Neural cell (in vitro differentiated cells): ENCODE results near the gene RPSA. TPM values are rescaled to one million over a fixed set of nuclear protein-coding genes. Genes with fewer than 3 reads are reported as not detected.

Experiments used
- H2AFZ ChIP-seq: fragments of 200-600, 300-800 bp; sonication (generic), shearing (Covaris generic); 2 replicates; pipeline ENCODE4 v1.6.0; 2014; ENCODE audit warnings: low read depth, mild to moderate bottlenecking, antibody characterized with exemption, low read length, moderate library complexity
- H3F3A ChIP-seq: fragments of 200-600 bp; shearing (Covaris generic); 2 replicates; pipeline ENCODE4 v1.6.1; 2016; ENCODE audit warnings: mild to moderate bottlenecking, moderate library complexity, mixed read lengths, antibody characterized with exemption, low read length; ENCODE audit not compliant: insufficient read depth, poor library complexity, severe bottlenecking
- H3K27ac ChIP-seq: fragments of 200-600, 300-800 bp; sonication (generic), shearing (Covaris generic); 2 replicates; pipeline ENCODE4 v1.5.1; 2014; ENCODE audit warnings: mild to moderate bottlenecking, low read length, moderate library complexity
- H3K27me3 ChIP-seq: fragments of 300-800, 200-600 bp; sonication (generic), shearing (Covaris generic); 2 replicates; pipeline ENCODE4 v1.6.0; 2014; ENCODE audit warnings: mild to moderate bottlenecking, low read depth, low read length, moderate library complexity; ENCODE audit not compliant: insufficient read depth
- H3K36me3 ChIP-seq: fragments of 300-800, 200-600 bp; sonication (generic), shearing (Covaris generic); 2 replicates; pipeline ENCODE4 v1.5.1; 2014; ENCODE audit warnings: mild to moderate bottlenecking, antibody characterized with exemption, low read length, moderate library complexity; ENCODE audit not compliant: insufficient read depth
- H3K4me2 ChIP-seq: fragments of 300-800, 200-600 bp; sonication (generic), shearing (Covaris generic); 2 replicates; pipeline ENCODE4 v1.6.0; 2014; ENCODE audit warnings: mild to moderate bottlenecking, low read length
- H3K4me3 ChIP-seq: fragments of 300-800, 200-600 bp; sonication (generic), shearing (Covaris generic); 2 replicates; pipeline ENCODE4 v1.5.1; 2014; ENCODE audit warnings: mild to moderate bottlenecking, low read length, moderate library complexity
- H3K79me2 ChIP-seq: fragments of 200-600 bp; shearing (Covaris generic); replicated peaks from 2 replicates; pipeline ENCODE4 v1.6.0; 2014; ENCODE audit warnings: mild to moderate bottlenecking, low read length, moderate library complexity; ENCODE audit not compliant: insufficient read depth
- H3K9ac ChIP-seq: fragments of 300-800, 200-600 bp; sonication (generic), shearing (Covaris generic); 2 replicates; pipeline ENCODE4 v1.6.1; 2016; ENCODE audit warnings: mild to moderate bottlenecking, low read length, mixed read lengths
- H3K9me2 ChIP-seq: fragments of 200-600 bp; shearing (Covaris generic); 2 replicates; pipeline ENCODE4 v1.6.1; 2016; ENCODE audit warnings: mild to moderate bottlenecking, low read length, mixed read lengths; ENCODE audit not compliant: insufficient read depth
- H3K9me3 ChIP-seq: fragments of 200-600, 300-800 bp; sonication (generic), shearing (Covaris generic); 2 replicates; pipeline ENCODE4 v1.6.1; 2016; ENCODE audit warnings: mild to moderate bottlenecking, mixed run types, low read length, moderate library complexity, mixed read lengths
- H4K20me1 ChIP-seq: fragments of 200-600 bp; shearing (Covaris generic); 2 replicates; pipeline ENCODE4 v1.6.1; 2016; ENCODE audit warnings: mild to moderate bottlenecking, mixed run types; ENCODE audit not compliant: insufficient read depth
- CTCF ChIP-seq: fragments of 450-650 bp; IDR thresholded peaks from 2 replicates; pipeline ENCODE4 v1.5.1; 2014; ENCODE audit warnings: antibody characterized with exemption, mild to moderate bottlenecking, moderate library complexity; ENCODE audit not compliant: poor library complexity, severe bottlenecking
- EP300 ChIP-seq: fragments of 450-650 bp; conservative IDR thresholded peaks from 2 replicates; pipeline ENCODE4 v1.6.1; 2014; ENCODE audit warnings: antibody characterized with exemption, mild to moderate bottlenecking, moderate library complexity; ENCODE audit not compliant: poor library complexity, severe bottlenecking
- MXI1 ChIP-seq: fragments of 450-650 bp; conservative IDR thresholded peaks from 2 replicates; pipeline ENCODE4 v1.6.1; 2014; ENCODE audit warnings: antibody characterized with exemption, mild to moderate bottlenecking; ENCODE audit not compliant: poor library complexity, severe bottlenecking
- POLR2AphosphoS5 ChIP-seq: IDR thresholded peaks from 2 replicates; pipeline ENCODE4 v1.6.1; 2012
- RAD21 ChIP-seq: fragments of 450-650 bp; conservative IDR thresholded peaks from 2 replicates; pipeline ENCODE4 v1.6.1; 2014; ENCODE audit warnings: antibody characterized with exemption, mild to moderate bottlenecking, moderate library complexity
- SMC3 ChIP-seq: fragments of 450-650 bp; conservative IDR thresholded peaks from 2 replicates; pipeline ENCODE4 v1.6.1; 2014; ENCODE audit warnings: antibody characterized with exemption, mild to moderate bottlenecking, moderate library complexity; ENCODE audit not compliant: poor library complexity
- TAF1 ChIP-seq: IDR thresholded peaks from 2 replicates; pipeline ENCODE4 v1.6.1; 2012; ENCODE audit warnings: low read depth
- polyA plus RNA-seq: library from polyadenylated mRNA; depleted of rRNA; stranded (reverse); fragments of >200 nt; gene quantifications from 2 replicates; pipeline ENCODE4 v1.2.3, GENCODE V29; 2014
- TF ChIP-seq, protein P1 (sequence below): IDR thresholded peaks from 2 replicates; pipeline ENCODE4 v1.6.1; 2012; ENCODE audit warnings: borderline replicate concordance

Gene RPSA
- polyA plus RNA-seq, 1 donor from 2014 or later: 1,629 TPM

- H3K79me2 ChIP-seq: no peaks in the 10 kb centered on the region
- H3K9ac ChIP-seq: no peak overlapping the region
- TF ChIP-seq RAD21 (peak; percentile 87), TAF1 (no peak), SMC3 (peak; percentile 86), MXI1 (no peak), CTCF (peak; percentile 91), EP300 (no peak)
- TF ChIP-seq, protein P1, sequence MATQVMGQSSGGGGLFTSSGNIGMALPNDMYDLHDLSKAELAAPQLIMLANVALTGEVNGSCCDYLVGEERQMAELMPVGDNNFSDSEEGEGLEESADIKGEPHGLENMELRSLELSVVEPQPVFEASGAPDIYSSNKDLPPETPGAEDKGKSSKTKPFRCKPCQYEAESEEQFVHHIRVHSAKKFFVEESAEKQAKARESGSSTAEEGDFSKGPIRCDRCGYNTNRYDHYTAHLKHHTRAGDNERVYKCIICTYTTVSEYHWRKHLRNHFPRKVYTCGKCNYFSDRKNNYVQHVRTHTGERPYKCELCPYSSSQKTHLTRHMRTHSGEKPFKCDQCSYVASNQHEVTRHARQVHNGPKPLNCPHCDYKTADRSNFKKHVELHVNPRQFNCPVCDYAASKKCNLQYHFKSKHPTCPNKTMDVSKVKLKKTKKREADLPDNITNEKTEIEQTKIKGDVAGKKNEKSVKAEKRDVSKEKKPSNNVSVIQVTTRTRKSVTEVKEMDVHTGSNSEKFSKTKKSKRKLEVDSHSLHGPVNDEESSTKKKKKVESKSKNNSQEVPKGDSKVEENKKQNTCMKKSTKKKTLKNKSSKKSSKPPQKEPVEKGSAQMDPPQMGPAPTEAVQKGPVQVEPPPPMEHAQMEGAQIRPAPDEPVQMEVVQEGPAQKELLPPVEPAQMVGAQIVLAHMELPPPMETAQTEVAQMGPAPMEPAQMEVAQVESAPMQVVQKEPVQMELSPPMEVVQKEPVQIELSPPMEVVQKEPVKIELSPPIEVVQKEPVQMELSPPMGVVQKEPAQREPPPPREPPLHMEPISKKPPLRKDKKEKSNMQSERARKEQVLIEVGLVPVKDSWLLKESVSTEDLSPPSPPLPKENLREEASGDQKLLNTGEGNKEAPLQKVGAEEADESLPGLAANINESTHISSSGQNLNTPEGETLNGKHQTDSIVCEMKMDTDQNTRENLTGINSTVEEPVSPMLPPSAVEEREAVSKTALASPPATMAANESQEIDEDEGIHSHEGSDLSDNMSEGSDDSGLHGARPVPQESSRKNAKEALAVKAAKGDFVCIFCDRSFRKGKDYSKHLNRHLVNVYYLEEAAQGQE: no peak
- H3K4me2 ChIP-seq: no peak overlapping the region
- H3K4me3 ChIP-seq: no peak overlapping the region
- no peak overlapping the region for H2AFZ ChIP-seq
- H4K20me1 ChIP-seq: no peaks in the 10 kb centered on the region
- no peaks in the 10 kb centered on the region for H3K9me3 ChIP-seq
- no peak overlapping the region for H3K27ac ChIP-seq
- no peaks in the 10 kb centered on the region for H3K9me2 ChIP-seq
- H3K27me3 ChIP-seq: no peaks in the 10 kb centered on the region
- no peaks in the 10 kb centered on the region for H3K36me3 ChIP-seq
- H3F3A ChIP-seq: no peaks in the 10 kb centered on the region
These were observed 41.3 kb downstream of the RPSA start for GRCh38 chr3:39447637-39448483.

GRCh38 chr3:39448506-39449233 lies 42.1 kb downstream of the RPSA start:
- Histone ChIP-seq H3K27ac (no peak overlapping the region), H3K4me2 (no peak overlapping the region), H3K36me3 (no peaks in the 10 kb centered on the region), H3K27me3 (no peaks in the 10 kb centered on the region), H3K79me2 (no peaks in the 10 kb centered on the region), H3K9me3 (no peaks in the 10 kb centered on the region), H2AFZ (no peak overlapping the region), H3K9ac (no peak overlapping the region), H4K20me1 (no peaks in the 10 kb centered on the region), H3K4me3 (no peak overlapping the region), H3K9me2 (no peaks in the 10 kb centered on the region), H3F3A (no peaks in the 10 kb centered on the region)
- TF ChIP-seq MXI1 (no peak), POLR2AphosphoS5 (no peak), SMC3 (no peak), CTCF (no peak), EP300 (no peak), RAD21 (no peak)
